CD14-positive monocyte (primary cell): ENCODE measurements around the gene CTTNBP2. TPM values are rescaled to one million over a fixed set of nuclear protein-coding genes. Genes with fewer than 3 reads are reported as not detected.
A peak's percentile ranks its signal among the peaks of the same experiment; 100 is the strongest.

Source experiments
- DNase-seq, 3 donors: peaks; one replicate each; pipeline ENCODE4 v3.0.0-alpha.2; 2011 to 2022
- H2AFZ ChIP-seq: 2 replicates; pipeline ENCODE4 v1.6.0; 2012; ENCODE audit warnings: mild to moderate bottlenecking, low read depth, low read length, inconsistent platforms; ENCODE audit not compliant: insufficient read depth, poor library complexity, severe bottlenecking
- H3K27ac ChIP-seq, 2 donors: 1 replicate in 1 of 2; 2 replicates in 1 of 2; pipeline ENCODE4 v1.5.1; 2012 to 2013; ENCODE audit warnings: low read length in 2 of 2, control low read depth in 1 of 2, inconsistent platforms in 1 of 2, low read depth in 1 of 2, mild to moderate bottlenecking in 1 of 2
- H3K27me3 ChIP-seq, 2 donors: one replicate each; pipeline versions ENCODE4 v1.6.0 to v1.6.1; 2011 to 2013; ENCODE audit warnings: low read length in 2 of 2; ENCODE audit not compliant: control insufficient read depth in 2 of 2, insufficient read depth in 2 of 2
- H3K36me3 ChIP-seq, 2 donors: replicated peaks in 1 of 2; 1 replicate in 1 of 2; 2 replicates in 1 of 2; pipeline versions ENCODE4 v1.5.1 to v1.6.1; 2012 to 2013; ENCODE audit warnings: low read length in 2 of 2, control low read depth in 1 of 2, inconsistent platforms in 1 of 2, mild to moderate bottlenecking in 1 of 2; ENCODE audit not compliant: insufficient read depth in 2 of 2, control insufficient read depth in 1 of 2
- H3K4me1 ChIP-seq, 2 donors: 1 replicate in 1 of 2; 2 replicates in 1 of 2; pipeline versions ENCODE4 v1.5.1 to v1.6.1; 2012 to 2013; ENCODE audit warnings: low read length in 2 of 2, control low read depth in 1 of 2, inconsistent platforms in 1 of 2, mild to moderate bottlenecking in 1 of 2, moderate library complexity in 1 of 2; ENCODE audit not compliant: insufficient read depth in 2 of 2, control insufficient read depth in 1 of 2
- H3K4me2 ChIP-seq: replicated peaks from 2 replicates; pipeline ENCODE3; 2012; ENCODE audit warnings: low read length, moderate library complexity, mild to moderate bottlenecking; ENCODE audit not compliant: poor library complexity, severe bottlenecking; ENCODE audit errors: extremely low read depth
- H3K4me3 ChIP-seq, 3 experiments: fragments of 200-600 bp in 1 of 3; sonication (generic) in 1 of 3; replicated peaks in 1 of 3; 1 replicate in 2 of 3; 2 replicates in 1 of 3; pipeline ENCODE4 v1.5.1; 2011 to 2013; ENCODE audit warnings: low read length in 3 of 3, mild to moderate bottlenecking in 3 of 3, control low read depth in 2 of 3, low read depth in 2 of 3, inconsistent platforms in 1 of 3, moderate library complexity in 1 of 3
- H3K79me2 ChIP-seq: 2 replicates; pipeline ENCODE4 v1.6.0; 2012; ENCODE audit warnings: mild to moderate bottlenecking, control low read depth, inconsistent platforms, low read length, moderate library complexity; ENCODE audit not compliant: insufficient read depth
- H3K9ac ChIP-seq: 2 replicates; pipeline ENCODE4 v1.6.0; 2017; ENCODE audit warnings: low read length, mild to moderate bottlenecking; ENCODE audit not compliant: insufficient read depth, poor library complexity, severe bottlenecking
- H3K9me3 ChIP-seq, 2 donors: replicated peaks in 1 of 2; 1 replicate in 1 of 2; 2 replicates in 1 of 2; pipeline versions ENCODE4 v1.5.1 to v1.6.1; 2012 to 2013; ENCODE audit warnings: low read length in 2 of 2, control low read depth in 1 of 2; ENCODE audit not compliant: control insufficient read depth in 1 of 2, insufficient read depth in 1 of 2
- H4K20me1 ChIP-seq: 2 replicates; pipeline ENCODE4 v1.6.0; 2012; ENCODE audit warnings: mild to moderate bottlenecking, low read length, control low read depth, moderate library complexity; ENCODE audit not compliant: insufficient read depth
- H3K27ac Mint-ChIP-seq, 7 donors: one replicate each; pipeline ENCODE4 v1.8.0; 2020; ENCODE audit warnings: mild to moderate bottlenecking in 7 of 7, mixed read lengths in 7 of 7, moderate library complexity in 6 of 7, inconsistent platforms in 2 of 7
- H3K27me3 Mint-ChIP-seq, 3 donors: one replicate each; pipeline ENCODE4 v1.8.0; 2021 to 2022; ENCODE audit warnings: low read depth in 3 of 3, mild to moderate bottlenecking in 3 of 3, mixed read lengths in 3 of 3, moderate library complexity in 3 of 3, inconsistent platforms in 1 of 3
- H3K36me3 Mint-ChIP-seq, 2 donors: one replicate each; pipeline ENCODE4 v1.8.0; 2020; ENCODE audit warnings: mixed read lengths in 2 of 2, inconsistent platforms in 1 of 2, mild to moderate bottlenecking in 1 of 2
- H3K4me1 Mint-ChIP-seq: one replicate; pipeline ENCODE4 v1.8.0; 2020; ENCODE audit warnings: mild to moderate bottlenecking, mixed read lengths
- H3K4me3 Mint-ChIP-seq, 2 donors: one replicate each; pipeline ENCODE4 v1.8.0; 2020; ENCODE audit warnings: mild to moderate bottlenecking in 2 of 2, mixed read lengths in 2 of 2, moderate library complexity in 1 of 2
- H3K9me3 Mint-ChIP-seq, 7 donors: one replicate each; pipeline ENCODE4 v1.8.0; 2020 to 2022; ENCODE audit warnings: mixed read lengths in 7 of 7, mild to moderate bottlenecking in 6 of 7, moderate library complexity in 6 of 7, inconsistent platforms in 2 of 7
- CTCF ChIP-seq: fragments of 200-600 bp; IDR thresholded peaks from one replicate; pipeline ENCODE4 v1.8.0; 2022; ENCODE audit warnings: antibody characterized with exemption, mild to moderate bottlenecking
- WGBS: methylation state at CpG from one replicate; pipeline ENCODE4 v1.1.5; 2013; ENCODE audit warnings: missing lambda C conversion rate; ENCODE audit not compliant: insufficient coverage; 5-methylcytosine and 5-hydroxymethylcytosine counted together
- intact Hi-C, 2 donors: fragments of 100-400 bp; cut with micrococcal nuclease; formaldehyde crosslinking; loops; one replicate each; pipeline versions ENCODE4 v1.15.0 to v1.15.1; 2023
- polyA plus RNA-seq, 3 donors: library from polyadenylated mRNA; depleted of rRNA in 1 of 3; unstranded in 2 of 3; stranded (reverse) in 1 of 3; fragments of 300-500 nt in 2 of 3; fragments of >200 nt in 1 of 3; fragmentation: Illumina TruSeq in 2 of 3; gene quantifications; 1 replicate in 2 of 3; 2 replicates in 1 of 3; pipeline ENCODE4 v1.2.3, GENCODE V29; 2012 to 2021

The CTTNBP2 gene
- polyA plus RNA-seq, 3 donors: 0.38 to 1.4 TPM; not detected in 1

DNA sequence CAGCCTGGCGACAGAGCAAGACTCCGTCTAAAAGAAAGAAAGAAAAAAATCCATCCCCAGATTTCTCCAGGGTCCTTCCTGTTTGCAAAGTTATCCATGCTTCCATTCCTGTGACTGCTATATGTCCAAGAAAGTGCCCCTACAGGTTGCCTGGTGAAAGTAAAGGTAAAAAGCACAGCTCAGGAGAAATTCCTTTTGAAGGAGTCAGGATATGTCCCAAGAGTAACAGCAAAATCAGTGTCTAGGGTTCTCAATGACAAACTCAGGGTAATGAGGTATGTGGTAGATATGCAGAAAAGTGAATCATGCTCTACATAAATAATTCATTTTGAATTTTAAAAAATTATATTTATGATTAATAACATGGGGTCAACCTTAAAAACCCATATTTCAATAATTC is 91.5 kb downstream of the CTTNBP2 start:
- Histone ChIP-seq H3K79me2 (no peaks in the 10 kb centered on the region), H3K4me3 (no peak overlapping the region), H3K4me1 (peaks cover 0 to under 1% of the 10 kb centered on the region in 2 donors), H3K9me3 (no peaks in the 10 kb centered on the region), H3K4me2 (no peak overlapping the region), H2AFZ (no peak overlapping the region), H3K9ac (no peak overlapping the region), H3K27me3 (no peaks in the 10 kb centered on the region), H3K36me3 (no peaks in the 10 kb centered on the region), H4K20me1 (no peaks in the 10 kb centered on the region), H3K27ac (no peak overlapping the region)
- Mint-ChIP-seq H3K27ac (peak overlapping the region in 1 of 7 donors; percentile 75), H3K27me3 (peaks cover 0 to 1% (median 1%) of the 10 kb centered on the region in 3 donors), H3K9me3 (no peaks in the 10 kb centered on the region), H3K36me3 (no peaks in the 10 kb centered on the region), H3K4me3 (no peak overlapping the region), H3K4me1 (no peaks in the 10 kb centered on the region)
- intact Hi-C loops: no loop called here
- no peak for DNase-seq
- TF ChIP-seq CTCF: no peak
- 100% methylated on average over 2 of the region's 2 CpGs for WGBS

DNA sequence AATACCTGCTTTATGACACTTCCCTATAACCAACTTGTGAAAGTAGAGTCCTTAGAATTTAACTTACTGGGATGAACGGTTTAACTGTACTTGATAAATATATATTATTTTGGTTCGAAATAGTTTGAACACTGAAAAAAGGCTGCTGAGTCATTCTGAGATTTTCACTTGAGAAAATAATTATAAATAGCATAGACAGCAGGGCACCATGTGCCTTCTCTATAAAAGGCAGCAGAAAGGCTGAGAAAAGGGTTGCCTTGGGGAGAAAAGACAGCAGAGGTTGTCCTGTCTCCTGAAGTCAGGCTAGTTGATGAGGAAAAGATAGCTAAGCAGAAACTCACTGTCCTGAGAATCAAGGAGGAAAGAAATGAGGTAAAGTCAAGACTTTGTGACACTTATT is 92.4 kb downstream of the CTTNBP2 start:
- H3K27ac Mint-ChIP-seq: no peak overlapping the region
- H4K20me1 ChIP-seq: no peaks in the 10 kb centered on the region
- H3K27me3 Mint-ChIP-seq: peaks cover 0 to 1% (median 0%) of the 10 kb centered on the region in 3 donors
- no peak overlapping the region for H3K27ac ChIP-seq
- peaks cover 9% of the 10 kb centered on the region in 2 donors for H3K4me1 ChIP-seq
- peaks cover 9% of the 10 kb centered on the region for H3K4me1 Mint-ChIP-seq
- no peaks in the 10 kb centered on the region for H3K36me3 ChIP-seq
- H3K4me3 Mint-ChIP-seq: no peak overlapping the region
- no peaks in the 10 kb centered on the region for H3K9me3 ChIP-seq
- no peaks in the 10 kb centered on the region for H3K79me2 ChIP-seq
- H3K27me3 ChIP-seq: no peaks in the 10 kb centered on the region
- no CpG with 5 or more reads among the region's 2 CpGs for WGBS
- no peak for DNase-seq
- no peak overlapping the region for H3K9ac ChIP-seq
- H2AFZ ChIP-seq: peak overlapping the region; percentile 3
- H3K4me2 ChIP-seq: no peak overlapping the region
- intact Hi-C loops: no loop called here
- no peak overlapping the region for H3K4me3 ChIP-seq
- no peaks in the 10 kb centered on the region for H3K9me3 Mint-ChIP-seq
- TF ChIP-seq CTCF: no peak
- no peaks in the 10 kb centered on the region for H3K36me3 Mint-ChIP-seq
